ENCODE data around the gene NDUFAF8. TPM values are rescaled to one million over a fixed set of nuclear protein-coding genes. Genes with fewer than 3 reads are reported as not detected.

NDUFAF8 gene, protein sequence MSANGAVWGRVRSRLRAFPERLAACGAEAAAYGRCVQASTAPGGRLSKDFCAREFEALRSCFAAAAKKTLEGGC
- 23.9 and 41.3 TPM in 2 replicates for total RNA-seq

DNA sequence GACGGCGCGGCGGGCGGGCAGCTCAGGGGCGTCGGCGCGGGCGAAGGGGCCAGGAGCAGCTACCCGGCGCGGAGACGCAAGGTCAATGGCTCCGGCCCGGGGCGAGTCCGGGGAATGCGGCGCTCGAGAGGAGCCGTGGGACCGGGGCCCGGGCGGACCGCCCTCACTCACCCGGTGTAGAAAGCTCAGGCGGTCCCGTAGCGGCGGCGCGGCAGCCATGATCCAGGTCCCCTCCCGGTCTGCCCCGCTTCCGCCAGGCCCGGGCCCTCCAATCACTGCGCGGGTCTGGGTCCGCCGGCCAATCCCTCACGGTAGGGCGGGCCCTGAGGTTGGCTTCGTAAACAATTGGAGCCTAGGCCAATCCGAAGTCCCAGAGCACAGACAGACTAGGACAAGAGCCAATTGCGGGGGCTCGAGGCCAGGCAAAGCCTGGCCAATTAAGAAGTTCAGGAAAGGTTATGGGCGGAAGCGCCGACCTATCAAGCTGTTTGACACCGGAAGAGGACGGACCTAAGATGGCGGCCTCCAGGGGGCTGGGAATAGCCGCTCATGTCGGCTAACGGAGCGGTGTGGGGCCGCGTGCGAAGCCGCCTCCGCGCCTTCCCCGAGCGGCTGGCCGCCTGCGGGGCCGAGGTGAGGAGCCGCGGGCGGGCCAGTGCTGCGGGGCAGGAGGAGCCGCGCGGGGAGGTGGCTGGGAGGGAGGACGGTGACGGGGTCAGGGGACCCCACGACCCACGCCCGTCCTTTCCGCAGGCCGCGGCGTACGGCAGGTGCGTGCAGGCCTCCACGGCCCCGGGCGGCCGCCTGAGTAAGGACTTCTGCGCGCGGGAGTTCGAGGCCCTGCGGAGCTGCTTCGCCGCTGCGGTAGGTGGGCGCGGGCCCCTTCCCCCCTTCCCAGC is at the start of gene NDUFAF8, which contains the start of gene TEPSIN:
Gene NDUFAF8, plus strand, starts transcription at position 504 of the 899 bp plus-strand sequence. Its CDS starts 46 bp downstream, at position 550.
Gene TEPSIN, minus strand, starts transcription at position 241 of the 899 bp plus-strand sequence. Its CDS starts 22 bp downstream, at position 219.

DNA sequence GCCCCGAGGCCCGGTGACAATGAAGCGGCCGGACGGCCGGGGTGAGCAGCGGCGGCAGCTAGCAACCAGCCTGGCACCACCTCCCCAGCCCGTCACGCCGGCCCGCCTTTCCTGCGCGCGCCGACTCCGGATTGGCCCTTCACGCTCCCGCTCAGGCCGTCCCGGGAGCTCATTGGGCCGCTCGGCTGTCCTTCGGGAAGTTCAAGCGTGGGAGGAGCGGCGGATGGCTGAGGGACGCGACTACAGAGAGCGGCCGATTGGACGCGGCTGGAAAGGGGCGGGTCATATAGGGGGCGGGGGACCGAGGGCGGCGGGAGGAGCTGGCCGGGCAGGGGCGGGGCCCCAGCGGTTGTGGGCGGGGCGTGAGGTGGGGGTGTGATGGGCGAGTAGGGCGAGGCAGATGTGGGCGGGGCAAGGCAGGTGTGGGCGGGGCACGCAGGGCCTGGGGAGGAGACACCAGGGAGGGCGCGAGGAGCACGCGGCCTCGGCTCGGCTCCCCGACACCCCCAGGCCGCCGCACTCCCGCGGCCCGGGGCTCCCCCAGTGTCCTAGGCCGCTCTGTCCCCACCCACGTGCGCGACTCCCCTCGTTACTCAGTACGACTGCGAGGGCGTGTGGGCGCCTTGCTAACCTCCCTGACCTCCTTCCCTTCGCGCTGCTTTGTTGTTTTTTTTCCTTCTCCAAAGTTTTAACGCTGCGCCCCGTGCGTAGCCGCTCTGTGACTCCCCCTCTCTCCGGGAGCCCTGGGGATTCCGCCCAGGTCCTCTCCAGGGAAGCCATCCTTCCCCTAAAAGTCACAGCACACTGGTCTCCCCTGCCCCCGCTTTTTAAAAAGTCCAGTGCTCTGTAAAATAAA is 16.0 kb upstream of the NDUFAF8 start, which contains the start of gene CEP131:
Gene CEP131, minus strand, starts transcription at position 60 of the 856 bp plus-strand sequence. CDS start 2,909 bp downstream, outside the sequence.

Other genes starting within 250 kb of the NDUFAF8 start
- 16.6 and 18.8 TPM in 2 replicates for gene CHMP6, start 247.5 kb upstream of the NDUFAF8 start, total RNA-seq
- 4.3 and 6.5 TPM in 2 replicates for gene BAIAP2, start 204.2 kb upstream of the NDUFAF8 start, total RNA-seq
- not detected in 2 replicates for gene PVALEF, start 73.8 kb upstream of the NDUFAF8 start, total RNA-seq
- gene AATK, start 73.1 kb upstream of the NDUFAF8 start, total RNA-seq, result 3.3 and 5.2 TPM in 2 replicates
- 11.6 and 14.6 TPM in 2 replicates for gene CEP131, start 16.4 kb upstream of the NDUFAF8 start, total RNA-seq
- 10.1 and 14.0 TPM in 2 replicates for gene TEPSIN, start 263 bp upstream of the NDUFAF8 start, total RNA-seq
- gene SLC38A10, start 56.0 kb downstream of the NDUFAF8 start, total RNA-seq, result 84.8 and 94.7 TPM in 2 replicates
- 1.7 and 3.9 TPM in 2 replicates for gene BAHCC1, start 156.1 kb downstream of the NDUFAF8 start, total RNA-seq